CD14-positive monocyte (primary cell): ENCODE data around the gene GLIS2. TPM values are rescaled to one million over a fixed set of nuclear protein-coding genes. Genes with fewer than 3 reads are reported as not detected.

ENCODE experiments used
- DNase-seq, 3 donors: peaks; one replicate each; pipeline ENCODE4 v3.0.0-alpha.2; 2011 to 2022
- H2AFZ ChIP-seq: 2 replicates; pipeline ENCODE4 v1.6.0; 2012; ENCODE audit warnings: mild to moderate bottlenecking, low read depth, low read length, inconsistent platforms; ENCODE audit not compliant: insufficient read depth, poor library complexity, severe bottlenecking
- H3K27ac ChIP-seq, 2 donors: 1 replicate in 1 of 2; 2 replicates in 1 of 2; pipeline ENCODE4 v1.5.1; 2012 to 2013; ENCODE audit warnings: low read length in 2 of 2, control low read depth in 1 of 2, inconsistent platforms in 1 of 2, low read depth in 1 of 2, mild to moderate bottlenecking in 1 of 2
- H3K27me3 ChIP-seq, 2 donors: one replicate each; pipeline versions ENCODE4 v1.6.0 to v1.6.1; 2011 to 2013; ENCODE audit warnings: low read length in 2 of 2; ENCODE audit not compliant: control insufficient read depth in 2 of 2, insufficient read depth in 2 of 2
- H3K36me3 ChIP-seq, 2 donors: replicated peaks in 1 of 2; 1 replicate in 1 of 2; 2 replicates in 1 of 2; pipeline versions ENCODE4 v1.5.1 to v1.6.1; 2012 to 2013; ENCODE audit warnings: low read length in 2 of 2, control low read depth in 1 of 2, inconsistent platforms in 1 of 2, mild to moderate bottlenecking in 1 of 2; ENCODE audit not compliant: insufficient read depth in 2 of 2, control insufficient read depth in 1 of 2
- H3K4me1 ChIP-seq, 2 donors: 1 replicate in 1 of 2; 2 replicates in 1 of 2; pipeline versions ENCODE4 v1.5.1 to v1.6.1; 2012 to 2013; ENCODE audit warnings: low read length in 2 of 2, control low read depth in 1 of 2, inconsistent platforms in 1 of 2, mild to moderate bottlenecking in 1 of 2, moderate library complexity in 1 of 2; ENCODE audit not compliant: insufficient read depth in 2 of 2, control insufficient read depth in 1 of 2
- H3K4me2 ChIP-seq: replicated peaks from 2 replicates; pipeline ENCODE3; 2012; ENCODE audit warnings: low read length, moderate library complexity, mild to moderate bottlenecking; ENCODE audit not compliant: poor library complexity, severe bottlenecking; ENCODE audit errors: extremely low read depth
- H3K4me3 ChIP-seq, 3 experiments: fragments of 200-600 bp in 1 of 3; sonication (generic) in 1 of 3; replicated peaks in 1 of 3; 1 replicate in 2 of 3; 2 replicates in 1 of 3; pipeline ENCODE4 v1.5.1; 2011 to 2013; ENCODE audit warnings: low read length in 3 of 3, mild to moderate bottlenecking in 3 of 3, control low read depth in 2 of 3, low read depth in 2 of 3, inconsistent platforms in 1 of 3, moderate library complexity in 1 of 3
- H3K79me2 ChIP-seq: 2 replicates; pipeline ENCODE4 v1.6.0; 2012; ENCODE audit warnings: mild to moderate bottlenecking, control low read depth, inconsistent platforms, low read length, moderate library complexity; ENCODE audit not compliant: insufficient read depth
- H3K9ac ChIP-seq: 2 replicates; pipeline ENCODE4 v1.6.0; 2017; ENCODE audit warnings: low read length, mild to moderate bottlenecking; ENCODE audit not compliant: insufficient read depth, poor library complexity, severe bottlenecking
- H3K9me3 ChIP-seq, 2 donors: replicated peaks in 1 of 2; 1 replicate in 1 of 2; 2 replicates in 1 of 2; pipeline versions ENCODE4 v1.5.1 to v1.6.1; 2012 to 2013; ENCODE audit warnings: low read length in 2 of 2, control low read depth in 1 of 2; ENCODE audit not compliant: control insufficient read depth in 1 of 2, insufficient read depth in 1 of 2
- H4K20me1 ChIP-seq: 2 replicates; pipeline ENCODE4 v1.6.0; 2012; ENCODE audit warnings: mild to moderate bottlenecking, low read length, control low read depth, moderate library complexity; ENCODE audit not compliant: insufficient read depth
- H3K27ac Mint-ChIP-seq, 7 donors: one replicate each; pipeline ENCODE4 v1.8.0; 2020; ENCODE audit warnings: mild to moderate bottlenecking in 7 of 7, mixed read lengths in 7 of 7, moderate library complexity in 6 of 7, inconsistent platforms in 2 of 7
- H3K27me3 Mint-ChIP-seq, 3 donors: one replicate each; pipeline ENCODE4 v1.8.0; 2021 to 2022; ENCODE audit warnings: low read depth in 3 of 3, mild to moderate bottlenecking in 3 of 3, mixed read lengths in 3 of 3, moderate library complexity in 3 of 3, inconsistent platforms in 1 of 3
- H3K36me3 Mint-ChIP-seq, 2 donors: one replicate each; pipeline ENCODE4 v1.8.0; 2020; ENCODE audit warnings: mixed read lengths in 2 of 2, inconsistent platforms in 1 of 2, mild to moderate bottlenecking in 1 of 2
- H3K4me1 Mint-ChIP-seq: one replicate; pipeline ENCODE4 v1.8.0; 2020; ENCODE audit warnings: mild to moderate bottlenecking, mixed read lengths
- H3K4me3 Mint-ChIP-seq, 2 donors: one replicate each; pipeline ENCODE4 v1.8.0; 2020; ENCODE audit warnings: mild to moderate bottlenecking in 2 of 2, mixed read lengths in 2 of 2, moderate library complexity in 1 of 2
- H3K9me3 Mint-ChIP-seq, 7 donors: one replicate each; pipeline ENCODE4 v1.8.0; 2020 to 2022; ENCODE audit warnings: mixed read lengths in 7 of 7, mild to moderate bottlenecking in 6 of 7, moderate library complexity in 6 of 7, inconsistent platforms in 2 of 7
- CTCF ChIP-seq: fragments of 200-600 bp; IDR thresholded peaks from one replicate; pipeline ENCODE4 v1.8.0; 2022; ENCODE audit warnings: antibody characterized with exemption, mild to moderate bottlenecking
- WGBS: methylation state at CpG from one replicate; pipeline ENCODE4 v1.1.5; 2013; ENCODE audit warnings: missing lambda C conversion rate; ENCODE audit not compliant: insufficient coverage; 5-methylcytosine and 5-hydroxymethylcytosine counted together
- intact Hi-C, 2 donors: fragments of 100-400 bp; cut with micrococcal nuclease; formaldehyde crosslinking; loops; one replicate each; pipeline versions ENCODE4 v1.15.0 to v1.15.1; 2023
- polyA plus RNA-seq, 3 donors: library from polyadenylated mRNA; depleted of rRNA in 1 of 3; unstranded in 2 of 3; stranded (reverse) in 1 of 3; fragments of 300-500 nt in 2 of 3; fragments of >200 nt in 1 of 3; fragmentation: Illumina TruSeq in 2 of 3; gene quantifications; 1 replicate in 2 of 3; 2 replicates in 1 of 3; pipeline ENCODE4 v1.2.3, GENCODE V29; 2012 to 2021

Gene GLIS2
- polyA plus RNA-seq, 3 donors: 0.03 TPM; not detected in 2

- Histone ChIP-seq H3K27me3 (no peaks in the 10 kb centered on the region), H3K27ac (peak overlapping the region; percentile 85 to 93), H4K20me1 (peaks cover 4% of the 10 kb centered on the region), H3K79me2 (peaks cover 8% of the 10 kb centered on the region), H3K4me3 (peak overlapping the region; percentile 60 to 81 (median 69)), H3K9ac (peak overlapping the region; percentile 82), H3K4me2 (peak overlapping the region; percentile 84), H3K9me3 (no peaks in the 10 kb centered on the region), H3K4me1 (peaks cover 15 to 22% of the 10 kb centered on the region in 2 donors), H2AFZ (peak overlapping the region; percentile 78), H3K36me3 (peaks cover 2 to 14% of the 10 kb centered on the region in 2 donors)
- no peak for TF ChIP-seq CTCF
- H3K27ac Mint-ChIP-seq: peak overlapping the region; percentile 94 to 99 (median 97)
- H3K4me3 Mint-ChIP-seq: peak overlapping the region; percentile 90 to 95
- intact Hi-C loops: loop anchor here (5.0 kb wide), 2 partner anchors 34 to 54 kb away; partner anchors contain the start of gene TFAP4 (in 2 of the 2)
- 67% methylated on average over 13 of the region's 16 CpGs for WGBS
- peaks cover 0 to 5% (median 0%) of the 10 kb centered on the region in 7 donors for H3K9me3 Mint-ChIP-seq
- H3K36me3 Mint-ChIP-seq: peaks cover 18 to 28% of the 10 kb centered on the region in 2 donors
- H3K27me3 Mint-ChIP-seq: peaks cover 2 to 13% (median 8%) of the 10 kb centered on the region in 3 donors
- peaks cover 28% of the 10 kb centered on the region for H3K4me1 Mint-ChIP-seq
- no peak for DNase-seq
Measured at GRCh38 chr16:4306470-4307214, 9.2 kb upstream of the GLIS2 start.

- H2AFZ ChIP-seq: peak overlapping the region; percentile 85
- under 1% methylated on average over 53 of the region's 68 CpGs for WGBS
- H3K9me3 ChIP-seq: no peaks in the 10 kb centered on the region
- H3K27ac ChIP-seq: peak overlapping the region; percentile 85 to 93
- H3K27ac Mint-ChIP-seq: peak overlapping the region; percentile 94 to 99 (median 97)
- intact Hi-C loops: loop anchor here (5.0 kb wide), 2 partner anchors 35 to 55 kb away; partner anchors contain the start of gene TFAP4 (in 2 of the 2)
- peaks cover 2 to 8% of the 10 kb centered on the region in 2 donors for H3K36me3 ChIP-seq
- peaks cover 14 to 21% of the 10 kb centered on the region in 2 donors for H3K36me3 Mint-ChIP-seq
- peak overlapping the region; percentile 82 for H3K9ac ChIP-seq
- H3K9me3 Mint-ChIP-seq: peaks cover 0 to 5% (median 0%) of the 10 kb centered on the region in 7 donors
- H3K4me1 Mint-ChIP-seq: peaks cover 28% of the 10 kb centered on the region
- peaks cover 15 to 22% of the 10 kb centered on the region in 2 donors for H3K4me1 ChIP-seq
- H3K4me3 ChIP-seq: peak overlapping the region; percentile 60 to 81 (median 69)
- peak overlapping the region; percentile 90 to 95 for H3K4me3 Mint-ChIP-seq
- H3K79me2 ChIP-seq: peaks cover 8% of the 10 kb centered on the region
- TF ChIP-seq CTCF: no peak
- DNase-seq: peak; percentile 94 to 96 (median 95)
- H3K4me2 ChIP-seq: peak overlapping the region; percentile 84
- peaks cover 4% of the 10 kb centered on the region for H4K20me1 ChIP-seq
- peaks cover 0 to 4% of the 10 kb centered on the region in 2 donors for H3K27me3 ChIP-seq
- H3K27me3 Mint-ChIP-seq: peaks cover 5 to 18% (median 8%) of the 10 kb centered on the region in 3 donors
Measured at GRCh38 chr16:4307215-4308037, 8.4 kb upstream of the GLIS2 start.
